OCI-LY7 (cell line): Measurements from ENCODE around the gene HSPB7. TPM values are rescaled to one million over a fixed set of nuclear protein-coding genes. Genes with fewer than 3 reads are reported as not detected.
"Not testable (repeated sequence)": the region's sequence is repeated elsewhere in the genome, so short reads cannot be mapped to it uniquely, and the experiment has no call there.

Experiments used
- BruUV-seq: library from RNA; stranded (reverse); fragments of 400-500 nt; replicated peaks from 2 replicates; lab custom pipeline; 2021; lab: Mats Ljungman, UMichigan
- CTCF ChIA-PET: fragments of 300-600 bp; sonication (Branson Sonifier 250); formaldehyde crosslinking; loops from one replicate; lab custom pipeline; 2022; ENCODE audit warnings: antibody characterized with exemption; ENCODE audit not compliant: unreplicated experiment; lab: Charles Lee
- POLR2A ChIA-PET: fragments of 300-600 bp; sonication (Branson Sonifier 250); formaldehyde crosslinking; loops from one replicate; lab custom pipeline; 2022; ENCODE audit warnings: antibody characterized with exemption; lab: Charles Lee
- DNase-seq: peaks from one replicate; pipeline ENCODE4 v3.0.0-alpha.2; 2015; ENCODE audit warnings: low spot score
- H2AFZ ChIP-seq: fragments of 200-600 bp; sonication (generic), shearing (Covaris generic); 2 replicates; pipeline ENCODE4 v1.6.1; 2014; ENCODE audit warnings: mild to moderate bottlenecking, antibody characterized with exemption, low read length, moderate library complexity
- H3K27ac ChIP-seq: fragments of 200-600 bp; sonication (generic); 2 replicates; pipeline ENCODE4 v1.5.1; 2014; ENCODE audit warnings: mixed run types, low read depth, mild to moderate bottlenecking, moderate library complexity, low read length, inconsistent platforms; ENCODE audit not compliant: poor library complexity, severe bottlenecking
- H3K36me3 ChIP-seq: fragments of 200-600 bp; sonication (generic); 2 replicates; pipeline ENCODE4 v1.6.1; 2014; ENCODE audit warnings: mild to moderate bottlenecking, antibody characterized with exemption, low read length, moderate library complexity, mixed read lengths; ENCODE audit not compliant: insufficient read depth
- H3K4me1 ChIP-seq: fragments of 200-600 bp; sonication (generic); 2 replicates; pipeline ENCODE4 v1.5.1; 2014; ENCODE audit warnings: mild to moderate bottlenecking, low read length; ENCODE audit not compliant: insufficient read depth, poor library complexity, severe bottlenecking
- H3K4me2 ChIP-seq: fragments of 200-600 bp; sonication (generic); 2 replicates; pipeline ENCODE4 v1.6.1; 2014; ENCODE audit warnings: mild to moderate bottlenecking, low read length
- H3K4me3 ChIP-seq: fragments of 200-600 bp; sonication (generic); 2 replicates; pipeline ENCODE4 v1.5.1; 2014; ENCODE audit warnings: mild to moderate bottlenecking, low read depth, low read length; ENCODE audit not compliant: poor library complexity, severe bottlenecking
- H3K79me2 ChIP-seq: fragments of 200-600 bp; sonication (generic); 2 replicates; pipeline ENCODE4 v1.6.1; 2016; ENCODE audit warnings: low read depth, mild to moderate bottlenecking, low read length, moderate library complexity, mixed read lengths; ENCODE audit not compliant: insufficient read depth
- H3K9me2 ChIP-seq: fragments of 200-600 bp; sonication (generic); 2 replicates; pipeline ENCODE4 v1.6.1; 2016; ENCODE audit warnings: mild to moderate bottlenecking, low read length, mixed read lengths; ENCODE audit not compliant: insufficient read depth
- H3K9me3 ChIP-seq: fragments of 200-600 bp; sonication (generic); 2 replicates; pipeline ENCODE4 v1.6.1; 2014; ENCODE audit warnings: mild to moderate bottlenecking, mixed run types, low read length, mixed read lengths
- H4K20me1 ChIP-seq: fragments of 200-600 bp; sonication (generic); 2 replicates; pipeline ENCODE4 v1.6.1; 2014; ENCODE audit warnings: mild to moderate bottlenecking, antibody characterized with exemption, low read length, moderate library complexity, mixed read lengths; ENCODE audit not compliant: insufficient read depth
- EZH2phosphoT487 ChIP-seq: fragments of 200-600 bp; sonication (generic); IDR thresholded peaks from 2 replicates; pipeline ENCODE4 v1.6.1; 2018; ENCODE audit warnings: low read depth, borderline replicate concordance, mild to moderate bottlenecking, mixed run types, antibody characterized with exemption, low read length, moderate library complexity, mixed read lengths
- intact Hi-C: fragments of 100-400 bp; cut with micrococcal nuclease; formaldehyde crosslinking; loops from one replicate; pipeline ENCODE4 v1.10.0; 2022; ENCODE audit not compliant: unreplicated experiment
- total RNA-seq, 2 experiments: library from RNA; depleted of rRNA in 1 of 2; stranded (reverse); fragments of >200 nt in 1 of 2; shearing (Covaris generic) in 1 of 2; gene quantifications; 2 replicates each; pipeline ENCODE4 v1.2.3, GENCODE V29; 2014 to 2022
- TF ChIP-seq, protein P1 (sequence below): fragments of 200-600 bp; sonication (generic); conservative IDR thresholded peaks from 2 replicates; pipeline ENCODE4 v1.5.1; 2014; ENCODE audit warnings: mild to moderate bottlenecking, antibody characterized with exemption, low read length, moderate library complexity, mixed read lengths

Gene HSPB7
- total RNA-seq, 2 experiments from 2014 or later = not detected

GRCh38 chr1:16028237-16029002 lies 10.6 kb upstream of the HSPB7 start:
- no peak for TF ChIP-seq EZH2phosphoT487
- Histone ChIP-seq H3K36me3 (no peaks in the 10 kb centered on the region), H3K4me3 (no peak overlapping the region), H3K79me2 (no peaks in the 10 kb centered on the region), H3K9me2 (no peaks in the 10 kb centered on the region), H3K4me2 (no peak overlapping the region), H3K27ac (no peak overlapping the region), H2AFZ (no peak overlapping the region), H3K9me3 (no peaks in the 10 kb centered on the region), H3K4me1 (no peaks in the 10 kb centered on the region), H4K20me1 (no peaks in the 10 kb centered on the region)
- intact Hi-C loops = no loop called here
- POLR2A ChIA-PET = no interaction called here
- DNase-seq = no peak
- no TSS peak for BruUV-seq
- CTCF ChIA-PET = no interaction called here

DNA sequence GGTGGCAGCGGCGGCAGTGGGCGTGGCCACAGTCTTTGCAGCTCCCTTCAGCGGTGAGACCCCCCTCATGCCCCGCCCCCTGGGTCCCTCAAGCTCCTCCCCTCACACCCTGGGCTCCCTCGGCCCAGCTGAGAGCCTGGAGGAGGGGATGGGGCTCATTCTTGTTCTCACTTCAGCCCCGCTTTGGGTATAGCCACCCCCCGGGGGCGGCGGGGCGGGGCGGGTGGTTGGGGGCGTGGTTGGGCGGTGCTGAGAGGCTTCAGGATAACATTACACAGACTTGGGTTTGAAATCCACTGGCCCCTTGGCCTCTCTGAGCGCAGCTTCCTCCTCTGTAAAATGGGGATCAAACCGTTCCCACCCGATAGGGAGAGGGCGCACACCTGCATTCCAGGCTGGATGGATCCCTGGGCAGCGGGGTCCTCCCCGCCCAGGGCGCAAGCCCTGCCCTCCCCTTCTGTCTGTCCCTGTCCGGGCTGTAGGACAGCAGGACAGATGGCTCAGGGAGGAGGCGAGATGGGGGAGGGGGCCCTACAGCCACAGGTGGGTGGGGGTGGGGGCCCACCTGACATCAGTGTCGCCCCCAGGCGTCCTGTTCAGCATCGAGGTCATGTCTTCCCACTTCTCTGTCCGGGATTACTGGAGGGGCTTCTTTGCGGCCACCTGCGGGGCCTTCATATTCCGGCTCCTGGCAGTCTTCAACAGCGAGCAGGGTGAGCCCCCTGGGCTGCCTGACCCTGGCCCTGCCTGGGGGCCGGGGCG lies 9.1 kb upstream of the HSPB7 start:
- DNase-seq = no peak
- H3K9me3 ChIP-seq = no peaks in the 10 kb centered on the region
- no peaks in the 10 kb centered on the region for H3K9me2 ChIP-seq
- CTCF ChIA-PET = interaction anchor here (0.6 kb wide), 1 partner anchor 236 kb away, joined by 9 read pairs; no protein-coding TSS in a partner anchor
- no peak overlapping the region for H3K4me2 ChIP-seq
- H2AFZ ChIP-seq = no peak overlapping the region
- no peaks in the 10 kb centered on the region for H3K79me2 ChIP-seq
- no peaks in the 10 kb centered on the region for H3K36me3 ChIP-seq
- TF ChIP-seq EZH2phosphoT487 = no peak
- TF ChIP-seq, protein P1, sequence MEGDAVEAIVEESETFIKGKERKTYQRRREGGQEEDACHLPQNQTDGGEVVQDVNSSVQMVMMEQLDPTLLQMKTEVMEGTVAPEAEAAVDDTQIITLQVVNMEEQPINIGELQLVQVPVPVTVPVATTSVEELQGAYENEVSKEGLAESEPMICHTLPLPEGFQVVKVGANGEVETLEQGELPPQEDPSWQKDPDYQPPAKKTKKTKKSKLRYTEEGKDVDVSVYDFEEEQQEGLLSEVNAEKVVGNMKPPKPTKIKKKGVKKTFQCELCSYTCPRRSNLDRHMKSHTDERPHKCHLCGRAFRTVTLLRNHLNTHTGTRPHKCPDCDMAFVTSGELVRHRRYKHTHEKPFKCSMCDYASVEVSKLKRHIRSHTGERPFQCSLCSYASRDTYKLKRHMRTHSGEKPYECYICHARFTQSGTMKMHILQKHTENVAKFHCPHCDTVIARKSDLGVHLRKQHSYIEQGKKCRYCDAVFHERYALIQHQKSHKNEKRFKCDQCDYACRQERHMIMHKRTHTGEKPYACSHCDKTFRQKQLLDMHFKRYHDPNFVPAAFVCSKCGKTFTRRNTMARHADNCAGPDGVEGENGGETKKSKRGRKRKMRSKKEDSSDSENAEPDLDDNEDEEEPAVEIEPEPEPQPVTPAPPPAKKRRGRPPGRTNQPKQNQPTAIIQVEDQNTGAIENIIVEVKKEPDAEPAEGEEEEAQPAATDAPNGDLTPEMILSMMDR = no peak
- no TSS peak for BruUV-seq
- no peak overlapping the region for H3K4me3 ChIP-seq
- no peak overlapping the region for H3K27ac ChIP-seq
- H3K4me1 ChIP-seq = no peaks in the 10 kb centered on the region
- POLR2A ChIA-PET = no interaction called here
- H4K20me1 ChIP-seq = no peaks in the 10 kb centered on the region
- intact Hi-C loops = no loop called here

- H3K4me1 ChIP-seq, H3K36me3 ChIP-seq, H2AFZ ChIP-seq, H4K20me1 ChIP-seq, H3K79me2 ChIP-seq, intact Hi-C loops, BruUV-seq, H3K9me3 ChIP-seq, H3K4me3 ChIP-seq, H3K27ac ChIP-seq, H3K4me2 ChIP-seq, H3K9me2 ChIP-seq, DNase-seq: not testable (repeated sequence)
- ChIA-PET CTCF (interaction anchor here (0.6 kb wide), 1 partner anchor 235 kb away, joined by 9 read pairs; no protein-coding TSS in a partner anchor), POLR2A (interaction anchor here (0.5 kb wide), 1 partner anchor 131 kb away, joined by 5 read pairs; no protein-coding TSS in a partner anchor)
Measured at GRCh38 chr1:16026302-16026701, 8.5 kb upstream of the HSPB7 start.
